ENCODE results near the gene TTLL10.

- TF ChIP-seq EZH2 (IDR thresholded peaks at IDR 0.05; ENCODE audit: low read depth), result no peak
- TF ChIP-seq, protein P1, sequence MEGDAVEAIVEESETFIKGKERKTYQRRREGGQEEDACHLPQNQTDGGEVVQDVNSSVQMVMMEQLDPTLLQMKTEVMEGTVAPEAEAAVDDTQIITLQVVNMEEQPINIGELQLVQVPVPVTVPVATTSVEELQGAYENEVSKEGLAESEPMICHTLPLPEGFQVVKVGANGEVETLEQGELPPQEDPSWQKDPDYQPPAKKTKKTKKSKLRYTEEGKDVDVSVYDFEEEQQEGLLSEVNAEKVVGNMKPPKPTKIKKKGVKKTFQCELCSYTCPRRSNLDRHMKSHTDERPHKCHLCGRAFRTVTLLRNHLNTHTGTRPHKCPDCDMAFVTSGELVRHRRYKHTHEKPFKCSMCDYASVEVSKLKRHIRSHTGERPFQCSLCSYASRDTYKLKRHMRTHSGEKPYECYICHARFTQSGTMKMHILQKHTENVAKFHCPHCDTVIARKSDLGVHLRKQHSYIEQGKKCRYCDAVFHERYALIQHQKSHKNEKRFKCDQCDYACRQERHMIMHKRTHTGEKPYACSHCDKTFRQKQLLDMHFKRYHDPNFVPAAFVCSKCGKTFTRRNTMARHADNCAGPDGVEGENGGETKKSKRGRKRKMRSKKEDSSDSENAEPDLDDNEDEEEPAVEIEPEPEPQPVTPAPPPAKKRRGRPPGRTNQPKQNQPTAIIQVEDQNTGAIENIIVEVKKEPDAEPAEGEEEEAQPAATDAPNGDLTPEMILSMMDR (conservative IDR thresholded peaks at IDR 0.05), result no peak
Observed at GRCh38 chr1:1197188-1197500, 23.5 kb downstream of the TTLL10 start.

All from PC-9 (cell line).